ENCODE results near the gene UBR4. TPM values are rescaled to one million over a fixed set of nuclear protein-coding genes. Genes with fewer than 3 reads are reported as not detected.

The UBR4 gene
- polyA plus RNA-seq, 3 donors: 44.3 to 93.8 (median 49.4) TPM

GRCh38 chr1:19122668-19123067 lies 87.4 kb downstream of the UBR4 start:
- Histone ChIP-seq H3K4me1 (ENCODE audit: control insufficient read depth in 1 of 2, insufficient read depth in 2 of 2, low read length in 2 of 2) (peaks cover 4 to 15% of the 10 kb centered on the region in 2 donors), H3K79me2 (ENCODE audit: insufficient read depth, low read length) (no peaks in the 10 kb centered on the region), H3K9ac (ENCODE audit: insufficient read depth, low read length, poor library complexity, severe bottlenecking) (no peak overlapping the region), H3K9me3 (replicated peaks in 1 of 2; ENCODE audit: control insufficient read depth in 1 of 2, insufficient read depth in 1 of 2, low read length in 2 of 2) (no peaks in the 10 kb centered on the region), H3K27ac (ENCODE audit: low read depth in 1 of 2, low read length in 2 of 2) (no peak overlapping the region), H3K4me3 (replicated peaks in 1 of 3; ENCODE audit: low read depth in 2 of 3, low read length in 3 of 3) (no peak overlapping the region), H3K27me3 (ENCODE audit: control insufficient read depth in 2 of 2, insufficient read depth in 2 of 2, low read length in 2 of 2) (no peaks in the 10 kb centered on the region), H2AFZ (ENCODE audit: insufficient read depth, low read depth, low read length, poor library complexity, severe bottlenecking) (no peak overlapping the region), H3K36me3 (replicated peaks in 1 of 2; ENCODE audit: control insufficient read depth in 1 of 2, insufficient read depth in 2 of 2, low read length in 2 of 2) (peaks cover 98 to 100% of the 10 kb centered on the region in 2 donors), H3K4me2 (replicated peaks; ENCODE audit: extremely low read depth, low read length, poor library complexity, severe bottlenecking) (no peak overlapping the region), H4K20me1 (ENCODE audit: insufficient read depth, low read length) (peaks cover 4% of the 10 kb centered on the region)
- Mint-ChIP-seq H3K9me3 (no peaks in the 10 kb centered on the region), H3K36me3 (peaks cover 97 to 99% of the 10 kb centered on the region in 2 donors), H3K27ac (peak overlapping the region in 1 of 7 donors; percentile 44), H3K27me3 (ENCODE audit: low read depth in 3 of 3) (no peaks in the 10 kb centered on the region), H3K4me1 (peaks cover 11% of the 10 kb centered on the region), H3K4me3 (no peak overlapping the region)
- TF ChIP-seq CTCF (IDR thresholded peaks at IDR 0.05): no peak
- DNase-seq: no peak
- intact Hi-C loops (cut with micrococcal nuclease): loop anchor here in 1 of 2 donors (10.0 kb wide), 1 partner anchor 62 kb away; no protein-coding TSS in a partner anchor
- WGBS (ENCODE audit: insufficient coverage): 79% methylated on average over 6 of the region's 10 CpGs

GRCh38 chr1:19121192-19121591 lies 88.9 kb downstream of the UBR4 start:
- Histone ChIP-seq H3K79me2 (ENCODE audit: insufficient read depth, low read length) (no peaks in the 10 kb centered on the region), H3K4me1 (ENCODE audit: control insufficient read depth in 1 of 2, insufficient read depth in 2 of 2, low read length in 2 of 2) (peaks cover 4 to 15% of the 10 kb centered on the region in 2 donors), H3K36me3 (replicated peaks in 1 of 2; ENCODE audit: control insufficient read depth in 1 of 2, insufficient read depth in 2 of 2, low read length in 2 of 2) (peaks cover 98 to 100% of the 10 kb centered on the region in 2 donors), H3K4me2 (replicated peaks; ENCODE audit: extremely low read depth, low read length, poor library complexity, severe bottlenecking) (no peak overlapping the region), H4K20me1 (ENCODE audit: insufficient read depth, low read length) (peaks cover 4% of the 10 kb centered on the region), H2AFZ (ENCODE audit: insufficient read depth, low read depth, low read length, poor library complexity, severe bottlenecking) (no peak overlapping the region), H3K4me3 (replicated peaks in 1 of 3; ENCODE audit: low read depth in 2 of 3, low read length in 3 of 3) (no peak overlapping the region), H3K9me3 (replicated peaks in 1 of 2; ENCODE audit: control insufficient read depth in 1 of 2, insufficient read depth in 1 of 2, low read length in 2 of 2) (no peaks in the 10 kb centered on the region), H3K9ac (ENCODE audit: insufficient read depth, low read length, poor library complexity, severe bottlenecking) (no peak overlapping the region), H3K27ac (ENCODE audit: low read depth in 1 of 2, low read length in 2 of 2) (no peak overlapping the region), H3K27me3 (ENCODE audit: control insufficient read depth in 2 of 2, insufficient read depth in 2 of 2, low read length in 2 of 2) (no peaks in the 10 kb centered on the region)
- H3K4me1 Mint-ChIP-seq: peaks cover 11% of the 10 kb centered on the region
- intact Hi-C loops (cut with micrococcal nuclease): loop anchor here in 1 of 2 donors (10.0 kb wide), 1 partner anchor 64 kb away; no protein-coding TSS in a partner anchor
- no peak overlapping the region for H3K4me3 Mint-ChIP-seq
- WGBS (ENCODE audit: insufficient coverage): 51% methylated on average over 4 of the region's 7 CpGs
- no peak for DNase-seq
- H3K27ac Mint-ChIP-seq: peak overlapping the region in 3 of 7 donors; percentile 2 to 56 (median 47)
- H3K27me3 Mint-ChIP-seq (ENCODE audit: low read depth in 3 of 3): no peaks in the 10 kb centered on the region
- no peak for TF ChIP-seq CTCF (IDR thresholded peaks at IDR 0.05)
- no peaks in the 10 kb centered on the region for H3K9me3 Mint-ChIP-seq
- H3K36me3 Mint-ChIP-seq: peaks cover 97 to 99% of the 10 kb centered on the region in 2 donors

All from CD14-positive monocyte (primary cell).